Measurements from ENCODE around the gene CLCNKA.

GRCh38 chr1:15985611-15986297, 36.1 kb upstream of the CLCNKA start:
- TF ChIP-seq CTCF (IDR thresholded peaks at IDR 0.05; ENCODE audit: borderline replicate concordance, extremely low read depth, low read length, poor library complexity, severe bottlenecking) (no peak), EZH2 (IDR thresholded peaks at IDR 0.05; ENCODE audit: borderline replicate concordance, low read depth, low read length, severe bottlenecking) (no peak)
